Neuron (in vitro differentiated cells): ENCODE data around the gene LPAR5.

ENCODE experiments used
- H2AFZ ChIP-seq: one replicate; pipeline ENCODE4 v1.6.1; 2013; ENCODE audit warnings: low read depth, mild to moderate bottlenecking, inconsistent platforms, low read length, moderate library complexity
- H3K27me3 ChIP-seq: one replicate; pipeline ENCODE4 v1.6.1; 2013; ENCODE audit warnings: low read length; ENCODE audit not compliant: insufficient read depth
- H3K36me3 ChIP-seq: one replicate; pipeline ENCODE4 v1.6.1; 2013; ENCODE audit warnings: low read length; ENCODE audit not compliant: insufficient read depth
- H3K4me1 ChIP-seq: one replicate; pipeline ENCODE4 v1.6.1; 2013; ENCODE audit warnings: low read length; ENCODE audit not compliant: insufficient read depth
- H3K4me3 ChIP-seq: 2 replicates; pipeline ENCODE4 v1.5.1; 2013; ENCODE audit warnings: mild to moderate bottlenecking, low read length, moderate library complexity
- H3K9me3 ChIP-seq: one replicate; pipeline ENCODE4 v1.6.1; 2013; ENCODE audit warnings: low read length

LPAR5 gene

GRCh38 chr12:6582196-6582595 lies 53.6 kb downstream of the LPAR5 start:
- Histone ChIP-seq H3K36me3 (peaks cover 85% of the 10 kb centered on the region), H3K4me1 (no peaks in the 10 kb centered on the region), H3K4me3 (no peak overlapping the region), H3K9me3 (no peaks in the 10 kb centered on the region), H3K27me3 (no peaks in the 10 kb centered on the region), H2AFZ (no peak overlapping the region)

- H3K4me1 ChIP-seq, result no peaks in the 10 kb centered on the region
- no peaks in the 10 kb centered on the region for H3K27me3 ChIP-seq
- peaks cover 77% of the 10 kb centered on the region for H3K36me3 ChIP-seq
Observed at GRCh38 chr12:6575648-6576047, 60.1 kb downstream of the LPAR5 start.

GRCh38 chr12:6574576-6575295 lies 61.0 kb downstream of the LPAR5 start:
- Histone ChIP-seq H2AFZ (no peak overlapping the region), H3K9me3 (no peaks in the 10 kb centered on the region), H3K4me1 (no peaks in the 10 kb centered on the region), H3K4me3 (no peak overlapping the region), H3K27me3 (no peaks in the 10 kb centered on the region), H3K36me3 (peaks cover 81% of the 10 kb centered on the region)

More at GRCh38 chr12:6575648-6576047, 60.1 kb downstream of the LPAR5 start:
- Histone ChIP-seq H3K4me3 (no peak overlapping the region), H3K9me3 (no peaks in the 10 kb centered on the region), H2AFZ (no peak overlapping the region)

GRCh38 chr12:6573001-6573400 lies 62.8 kb downstream of the LPAR5 start:
- peaks cover 77% of the 10 kb centered on the region for H3K36me3 ChIP-seq
- no peaks in the 10 kb centered on the region for H3K9me3 ChIP-seq
- no peaks in the 10 kb centered on the region for H3K4me1 ChIP-seq
- no peak overlapping the region for H3K4me3 ChIP-seq
- no peaks in the 10 kb centered on the region for H3K27me3 ChIP-seq
- no peak overlapping the region for H2AFZ ChIP-seq

- H3K4me3 ChIP-seq, result no peak overlapping the region
- no peaks in the 10 kb centered on the region for H3K9me3 ChIP-seq
- H2AFZ ChIP-seq, result no peak overlapping the region
- H3K36me3 ChIP-seq, result peaks cover 64% of the 10 kb centered on the region
- H3K4me1 ChIP-seq, result peaks cover 6% of the 10 kb centered on the region
- no peaks in the 10 kb centered on the region for H3K27me3 ChIP-seq
Observed at GRCh38 chr12:6570264-6570887, 65.4 kb downstream of the LPAR5 start.

GRCh38 chr12:6569786-6570185 lies 66.0 kb downstream of the LPAR5 start:
- H3K36me3 ChIP-seq, result peaks cover 63% of the 10 kb centered on the region
- no peak overlapping the region for H3K4me3 ChIP-seq
- H2AFZ ChIP-seq, result no peak overlapping the region
- no peaks in the 10 kb centered on the region for H3K27me3 ChIP-seq
- H3K4me1 ChIP-seq, result peaks cover 6% of the 10 kb centered on the region
- H3K9me3 ChIP-seq, result no peaks in the 10 kb centered on the region

DNA sequence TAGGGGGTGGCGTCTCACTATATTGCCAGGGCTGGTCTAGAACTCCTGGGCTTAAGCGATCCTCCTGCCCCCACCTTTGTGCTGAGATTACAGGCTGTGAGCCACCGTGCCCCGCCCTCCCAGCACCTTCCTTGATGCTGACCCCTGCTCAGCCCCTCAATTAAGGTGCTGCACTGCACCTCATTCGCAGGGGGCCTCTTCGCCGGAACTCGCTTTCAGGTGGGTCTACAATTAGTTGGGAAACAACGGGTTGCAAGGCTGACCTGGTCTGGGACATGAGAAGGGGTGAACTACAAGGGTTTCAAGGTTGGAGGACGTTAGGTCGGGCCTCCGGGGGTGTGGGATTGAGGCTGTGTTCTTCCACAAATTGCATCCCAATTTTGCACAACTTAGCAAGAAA lies 66.4 kb downstream of the LPAR5 start:
- no peak overlapping the region for H2AFZ ChIP-seq
- no peaks in the 10 kb centered on the region for H3K27me3 ChIP-seq
- H3K9me3 ChIP-seq, result no peaks in the 10 kb centered on the region
- H3K4me3 ChIP-seq, result no peak overlapping the region
- peaks cover 6% of the 10 kb centered on the region for H3K4me1 ChIP-seq
- H3K36me3 ChIP-seq, result peaks cover 61% of the 10 kb centered on the region
